Activated effector memory CD4-positive, alpha-beta T cell treated with Interleukin-2 at 50 U/mL for 16 hours (primary cell): Measurements from ENCODE around the gene FAM162A.
"Not testable (repeated sequence)": the region's sequence is repeated elsewhere in the genome, so short reads cannot be mapped to it uniquely, and the experiment has no call there.

ENCODE experiments used
- DNase-seq: peaks from one replicate; pipeline ENCODE4 v3.0.0-alpha.2; 2020

Gene FAM162A

GRCh38 chr3:122383771-122384697, at the start of gene FAM162A:
FAM162A (plus strand) TSS chr3:122384182; CDS start chr3:122384266, 84 bp downstream.
- DNase-seq, result peak; percentile 92

DNA sequence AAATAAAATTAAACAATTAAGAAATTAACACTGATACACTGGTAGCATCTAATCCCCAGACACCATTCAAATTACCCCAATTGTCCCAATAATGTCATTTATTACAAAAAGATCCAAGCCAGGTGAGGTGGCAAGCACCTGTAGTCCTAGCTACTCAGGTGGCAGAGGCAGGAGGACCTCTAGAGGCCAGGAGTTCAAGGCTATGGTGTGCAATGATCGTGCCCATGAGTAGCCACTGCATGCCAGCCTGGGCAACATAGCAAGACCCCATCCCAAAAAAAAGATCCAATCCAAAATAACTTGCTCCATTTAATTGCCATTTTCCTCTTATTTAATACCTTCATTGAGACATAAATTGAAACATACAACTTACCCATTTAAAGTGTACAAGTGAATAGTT, 41.2 kb upstream of the FAM162A start:
- no peak for DNase-seq

DNA sequence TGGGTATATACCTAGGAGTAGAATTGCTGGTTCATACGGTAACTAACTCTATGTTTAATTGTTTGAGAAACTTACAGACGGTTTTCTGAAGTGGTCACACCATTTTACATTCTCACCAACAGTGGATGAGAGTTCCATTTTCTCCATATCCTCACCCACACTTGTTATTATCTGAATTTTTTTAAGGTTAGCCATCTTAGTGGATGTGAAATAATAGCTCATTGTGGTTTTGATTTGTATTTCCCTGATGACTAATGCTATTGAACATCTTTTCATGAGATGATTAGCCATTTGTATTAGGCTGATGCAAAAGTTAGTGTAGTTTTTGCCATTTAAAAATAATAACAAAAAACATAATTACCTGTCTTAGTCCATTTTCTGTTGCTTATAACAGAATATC, 40.3 kb upstream of the FAM162A start:
- no peak for DNase-seq

DNA sequence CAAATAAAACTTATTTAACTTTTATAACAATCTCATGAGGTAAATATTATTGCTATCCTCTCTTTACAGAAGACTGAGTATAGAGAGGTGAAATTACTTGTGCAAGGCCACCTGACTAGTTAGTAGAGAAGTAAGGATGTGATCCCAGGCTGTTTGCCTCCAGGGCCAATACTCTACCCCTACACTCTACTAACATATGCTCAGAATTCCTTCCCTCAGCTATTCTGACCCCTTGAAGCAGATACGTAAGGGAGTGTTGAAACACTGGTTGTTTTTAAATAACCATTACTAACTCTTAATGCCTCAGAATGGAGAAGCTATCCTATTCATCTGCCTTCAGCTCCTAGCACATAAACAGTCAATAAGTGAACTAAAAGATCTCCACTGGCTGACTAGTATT, 34.8 kb upstream of the FAM162A start:
- DNase-seq, result no peak

DNA sequence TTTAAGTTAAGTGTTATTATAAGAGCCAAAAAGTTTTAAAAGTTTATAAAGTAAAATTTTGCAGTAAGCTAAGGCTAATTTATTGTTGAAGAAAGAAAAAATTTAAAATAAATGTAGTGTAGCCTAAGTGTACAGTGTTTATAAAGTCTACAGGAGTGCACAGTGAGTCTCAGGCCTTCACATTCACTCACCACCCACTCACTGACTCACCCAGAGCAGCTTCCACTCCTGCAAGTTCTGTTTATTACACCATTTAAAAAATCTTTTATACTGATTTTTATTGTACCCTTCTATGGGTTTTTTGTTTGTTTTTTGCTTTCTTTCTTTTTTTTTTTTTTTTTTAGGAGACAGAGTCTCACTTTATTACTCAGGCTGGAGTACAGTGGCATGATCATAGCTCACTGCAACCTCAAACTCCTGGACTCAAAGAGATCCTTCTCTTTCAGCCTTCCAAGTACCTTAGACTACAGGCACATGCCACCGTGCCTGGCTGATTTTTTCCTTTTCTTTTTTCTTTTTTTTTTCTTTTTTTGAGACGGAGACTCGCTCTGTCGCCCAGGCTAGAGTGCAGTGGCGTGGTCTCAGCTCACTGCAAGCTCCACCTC, 33.1 kb upstream of the FAM162A start:
- DNase-seq, result no peak

DNA sequence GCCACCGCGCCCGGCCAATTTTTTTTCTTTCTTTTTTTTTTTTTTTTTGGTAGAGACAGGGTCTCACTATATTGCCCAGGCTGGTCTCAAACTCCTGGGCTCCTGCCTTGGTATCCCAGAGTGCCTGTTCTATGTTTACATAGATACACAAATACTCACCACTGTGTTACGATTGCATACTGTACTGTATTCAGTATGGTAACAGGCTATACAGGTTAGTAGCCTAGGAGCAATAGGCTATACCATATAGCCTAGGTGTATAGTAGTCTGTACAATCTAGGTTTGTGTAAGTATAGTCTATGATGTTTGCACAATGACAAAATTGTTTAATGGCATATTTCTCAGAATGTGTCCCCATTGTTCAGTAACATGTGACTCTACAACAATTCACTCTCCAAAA, 32.4 kb upstream of the FAM162A start:
- DNase-seq, result no peak

DNA sequence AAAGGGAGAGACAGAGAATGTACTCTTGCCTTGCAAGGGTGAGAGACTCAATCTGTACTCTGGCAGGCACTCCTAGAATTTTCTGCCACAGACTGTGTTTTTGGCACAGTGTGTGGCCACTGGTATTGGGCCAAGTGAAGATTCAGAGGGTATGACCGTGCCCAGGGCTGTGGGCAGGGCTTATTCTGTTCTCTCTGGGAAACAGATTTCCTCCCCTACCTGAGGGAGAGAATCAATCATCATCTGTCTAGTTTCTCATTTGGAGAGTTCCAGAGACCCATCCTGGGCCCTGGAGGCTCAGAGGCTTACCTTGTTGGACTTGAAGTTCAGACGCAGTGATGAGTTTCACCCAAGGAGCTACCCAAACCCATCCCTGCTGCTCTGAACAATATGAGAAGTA, 30.8 kb upstream of the FAM162A start:
- no peak for DNase-seq

DNA sequence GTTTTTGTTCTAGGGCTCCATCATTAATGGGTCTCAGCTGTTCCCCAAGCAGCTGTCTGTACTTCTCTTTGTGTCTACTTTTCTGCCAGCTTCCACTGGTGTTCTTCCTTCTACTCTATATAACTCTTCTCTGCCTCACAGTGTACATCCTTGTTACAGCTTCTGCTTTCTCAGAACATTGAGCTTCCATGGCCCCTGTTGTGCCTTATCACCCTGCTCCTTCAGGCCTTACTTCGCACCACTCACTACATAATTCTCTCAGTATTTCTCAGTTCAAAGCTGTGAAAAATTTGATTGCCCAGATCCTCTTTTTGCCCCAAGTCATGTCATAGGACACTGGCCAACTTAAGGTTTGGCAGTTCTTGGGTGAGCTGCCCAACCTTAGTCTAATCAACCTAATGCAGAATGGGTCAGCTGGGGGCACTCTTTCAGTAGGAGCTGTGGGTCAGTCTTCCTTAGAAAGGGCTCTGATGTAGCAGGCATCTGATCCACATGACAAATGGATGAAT, 30.0 kb upstream of the FAM162A start:
- DNase-seq, result no peak

- DNase-seq, result no peak
These were observed 28.4 kb upstream of the FAM162A start for GRCh38 chr3:122355612-122356011.

DNA sequence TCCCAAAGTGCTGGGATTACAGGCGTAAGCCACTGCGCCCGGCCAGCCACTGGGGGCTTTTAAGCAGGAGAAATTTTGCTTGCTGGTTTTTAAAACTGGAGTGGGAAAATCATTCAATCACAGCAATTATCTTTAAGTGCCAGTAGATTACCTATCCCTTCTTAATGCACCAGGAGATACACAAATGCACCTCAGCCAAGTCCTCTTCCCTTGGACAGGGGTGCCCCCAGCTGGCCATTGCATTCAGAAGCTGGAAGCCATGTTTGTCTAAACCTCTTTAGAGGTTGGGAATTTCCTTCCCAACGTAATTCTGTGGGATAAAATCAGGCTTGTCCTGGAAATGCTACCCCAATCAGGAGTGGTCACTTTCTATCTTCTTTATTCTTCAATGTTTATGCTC, 27.6 kb upstream of the FAM162A start:
- no peak for DNase-seq

GRCh38 chr3:122357828-122358702, 25.9 kb upstream of the FAM162A start:
- DNase-seq, result no peak

DNA sequence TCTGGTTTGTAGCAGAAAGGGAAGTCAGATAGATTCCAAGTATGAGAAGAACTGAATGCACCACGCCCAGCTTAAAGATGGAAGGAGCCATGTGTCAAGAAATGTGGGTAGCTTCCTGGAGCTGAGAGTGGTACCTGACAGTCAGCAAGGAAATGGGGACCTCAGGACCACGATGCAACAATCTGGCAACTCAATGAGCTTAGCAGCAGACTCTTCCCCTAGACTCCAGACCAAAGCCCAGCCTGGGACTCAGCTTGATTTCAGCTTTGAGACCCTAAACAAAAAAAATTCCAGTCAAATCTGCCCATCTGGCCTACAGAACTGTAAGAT, 25.3 kb upstream of the FAM162A start:
- no peak for DNase-seq

- DNase-seq, result no peak
These were observed 22.0 kb upstream of the FAM162A start for GRCh38 chr3:122362026-122362425.

GRCh38 chr3:122364490-122364889, 19.5 kb upstream of the FAM162A start:
- no peak for DNase-seq

DNA sequence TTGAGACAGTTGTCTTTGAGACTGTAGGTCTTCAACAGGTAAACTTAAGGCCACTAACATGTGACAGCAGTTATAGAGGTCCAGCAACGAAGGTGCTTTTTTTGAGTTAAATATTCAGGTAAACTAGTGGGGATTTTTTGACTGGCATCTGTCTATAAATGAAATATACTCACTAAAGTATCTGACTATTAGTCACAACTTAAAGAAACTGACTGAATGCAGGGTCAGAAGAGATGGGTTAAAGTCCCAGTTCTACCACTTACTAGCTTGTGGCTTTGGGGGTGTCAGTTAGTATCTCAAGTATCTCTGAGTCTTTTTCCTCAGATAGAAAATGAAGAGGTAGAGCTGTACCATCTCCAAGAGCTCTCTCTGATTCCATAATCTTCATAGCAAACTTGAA, 18.9 kb upstream of the FAM162A start:
- DNase-seq, result no peak

DNA sequence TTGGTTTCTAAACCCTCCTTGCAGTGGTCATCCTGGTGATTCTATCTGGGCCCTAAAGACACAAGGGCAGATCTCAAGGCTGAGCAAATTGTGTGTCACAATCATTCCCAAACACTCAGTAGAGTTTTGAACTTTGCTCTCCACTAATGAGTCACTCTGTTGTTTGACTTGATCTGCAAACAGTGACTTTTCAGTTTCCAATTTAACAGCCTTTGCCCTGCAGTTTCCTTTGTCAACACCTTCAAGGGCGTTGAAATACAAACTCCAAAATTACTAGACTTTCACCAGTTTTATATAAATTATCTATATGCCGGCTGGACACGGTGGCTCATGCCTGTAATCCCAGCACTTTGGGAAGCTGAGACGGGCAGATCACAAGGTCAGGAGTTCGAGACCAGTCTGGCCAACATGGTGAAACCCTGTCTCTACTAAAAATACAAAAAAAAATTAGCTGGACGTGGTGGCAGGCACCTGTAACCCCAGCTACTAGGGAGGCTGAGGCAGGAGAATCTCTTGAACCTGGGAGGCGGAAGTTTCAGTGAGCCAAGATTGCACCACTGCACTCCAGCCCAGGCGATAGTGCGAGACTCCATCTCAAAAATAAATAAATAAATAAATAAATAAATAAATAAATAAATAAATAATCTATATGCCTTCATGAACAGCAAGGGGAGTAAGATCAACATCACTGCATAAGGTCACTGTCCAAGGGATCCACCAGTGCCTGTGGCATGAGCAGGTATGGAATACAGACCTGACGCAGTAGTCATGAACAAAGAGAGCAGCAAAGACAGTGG, 18.2 kb upstream of the FAM162A start:
- not testable (repeated sequence) for DNase-seq

DNA sequence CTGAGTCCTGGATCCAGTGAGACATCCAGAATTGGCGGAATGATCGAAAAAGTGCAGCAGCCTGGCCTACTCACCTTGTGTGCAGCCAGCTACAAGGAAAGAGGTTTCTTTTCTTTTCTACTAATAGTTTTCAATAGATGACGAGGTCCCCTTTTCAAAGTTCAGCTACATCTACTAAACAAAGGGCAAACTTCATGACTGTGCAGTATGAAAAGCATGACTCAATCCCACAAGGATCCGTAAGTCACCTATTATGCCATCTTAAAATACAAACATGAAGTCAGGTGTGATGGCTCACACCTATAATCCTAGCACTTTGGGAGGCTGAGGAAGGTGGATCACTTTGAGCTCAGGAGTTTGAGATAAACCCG, 17.6 kb upstream of the FAM162A start:
- no peak for DNase-seq

DNA sequence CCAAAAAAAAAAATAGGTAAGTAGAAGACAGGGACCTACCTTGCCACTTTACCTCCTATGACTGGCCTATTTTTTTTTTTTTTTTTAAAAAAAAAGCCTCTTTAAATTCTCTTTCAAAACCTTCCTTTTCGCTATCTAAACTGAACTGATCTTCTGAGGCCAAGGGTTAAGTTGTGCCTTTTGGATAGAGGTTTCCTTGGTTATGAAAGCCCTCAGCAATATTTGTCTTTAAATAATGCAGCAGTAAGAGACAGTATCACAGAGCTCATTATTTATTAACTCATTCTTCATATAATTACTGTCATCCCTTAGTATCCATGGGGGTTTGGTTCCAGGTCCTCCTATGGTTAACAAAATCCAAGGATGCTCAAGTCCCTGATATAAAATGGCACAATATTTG, 9.9 kb upstream of the FAM162A start:
- DNase-seq, result no peak

DNA sequence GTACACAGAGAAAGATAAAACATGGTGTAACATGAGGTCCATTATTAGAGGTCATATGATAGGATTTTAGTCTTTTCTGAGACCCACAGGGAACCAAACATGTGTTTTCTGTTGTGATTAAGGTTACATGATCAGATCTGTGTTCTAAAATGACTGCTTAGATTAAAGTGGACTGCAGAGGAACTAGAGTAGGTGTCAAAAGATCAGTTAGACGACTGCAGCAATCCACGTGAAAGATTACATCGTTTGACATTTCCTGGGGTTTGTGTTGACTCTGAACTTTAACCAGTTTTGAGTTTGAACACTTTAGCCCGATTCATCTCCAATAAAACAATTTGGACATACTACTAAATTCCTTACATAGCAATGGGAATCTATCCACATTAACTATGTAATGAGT, 6.0 kb upstream of the FAM162A start:
- DNase-seq, result no peak

DNA sequence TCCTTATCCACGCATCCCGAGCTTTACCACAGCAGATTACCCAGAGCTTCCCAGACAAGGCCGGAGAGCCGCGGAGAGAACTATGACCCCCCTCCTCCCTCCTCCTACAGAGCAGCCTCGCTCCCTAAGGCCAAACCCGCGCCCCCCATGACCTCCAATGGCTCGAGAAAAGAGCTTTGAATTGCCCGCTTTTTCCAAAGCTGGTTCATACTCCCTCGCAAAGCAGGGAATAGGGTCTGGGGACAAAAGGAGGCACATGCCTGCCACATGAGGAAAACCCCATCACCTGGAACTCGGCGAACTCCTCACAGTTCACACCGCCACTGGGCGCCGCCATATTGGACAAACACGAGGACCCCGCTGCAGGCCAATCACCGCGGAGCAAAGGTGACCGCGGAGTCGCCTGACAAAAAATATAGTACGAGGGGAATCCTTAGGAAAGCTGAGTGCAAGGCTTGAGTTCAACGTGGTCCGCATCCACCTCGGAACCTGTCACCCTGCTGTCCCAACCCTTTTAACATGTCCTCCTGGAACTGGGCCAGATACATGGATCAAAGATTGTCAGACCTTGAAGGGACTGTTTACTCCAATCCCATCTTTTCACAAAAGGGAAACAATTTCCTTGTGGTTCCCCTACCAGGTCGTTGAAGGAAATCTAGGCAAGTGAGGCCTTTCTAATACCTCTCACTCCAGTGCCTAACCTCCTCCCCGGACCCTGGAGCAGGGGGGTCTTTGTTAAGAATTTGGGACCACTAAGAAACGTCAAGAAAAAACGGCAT, 905 bp upstream of the FAM162A start, which contains the start of gene MIX23:
Gene MIX23, minus strand, starts transcription at position 344 of the 779 bp plus-strand sequence. Its CDS starts 7 bp downstream, at position 337.
- peak; percentile 75 for DNase-seq

GRCh38 chr3:122387709-122388108, 3.7 kb downstream of the FAM162A start:
- DNase-seq, result no peak

- no peak for DNase-seq
These were observed 5.2 kb downstream of the FAM162A start for GRCh38 chr3:122389197-122389596.
